Measurements from ENCODE around the gene TGDS. TPM values are rescaled to one million over a fixed set of nuclear protein-coding genes. Genes with fewer than 3 reads are reported as not detected.

TGDS gene
- total and polyA plus RNA-seq, 2 of the 8 experiments (the other 6 are each of a cell fraction or from before 2014, with no cell fraction given), result 11.6 to 11.8 TPM

GRCh38 chr13:94613051-94613450, 17.1 kb upstream of the TGDS start:
- H2BK12ac ChIP-seq (ENCODE audit: low read depth, low read length), result no peak overlapping the region
- H3K23ac ChIP-seq (ENCODE audit: insufficient read length), result no peak overlapping the region
- no peak overlapping the region for H2AK5ac ChIP-seq (ENCODE audit: low read depth, low read length)
- H4K20me1 ChIP-seq (replicated peaks in 1 of 2; ENCODE audit: control insufficient read depth in 1 of 2, insufficient read depth in 2 of 2, low read length in 2 of 2), result peaks cover 0 to 2% of the 10 kb centered on the region in 2 experiments
- DNase-seq (ENCODE audit: low read depth in 1 of 2, low spot score in 2 of 2) (no peak), FAIRE-seq (no peak)
- no peak overlapping the region for H2AFZ ChIP-seq (ENCODE audit: low read length)
- H3K9ac ChIP-seq (replicated peaks in 1 of 4; ENCODE audit: extremely low read depth in 1 of 4, low read depth in 3 of 4, low read length in 3 of 4), result no peak overlapping the region
- no peaks in the 10 kb centered on the region for H3K27me3 ChIP-seq (replicated peaks in 1 of 4; ENCODE audit: control insufficient read depth in 3 of 4, extremely low read depth in 1 of 4, insufficient read depth in 3 of 4, low read length in 3 of 4)
- ChIA-PET POLR2A (ENCODE audit: partially characterized antibody) (no interaction called here), CTCF (ENCODE audit: partially characterized antibody) (interaction anchor here (1.1 to 1.5 kb wide), 4 partner anchors 8 to 177 kb away, joined by 3 to 4 read pairs (median 3); no protein-coding TSS in a partner anchor)
- H4K91ac ChIP-seq (replicated peaks; ENCODE audit: insufficient read length, low read length), result no peak overlapping the region
- no peak overlapping the region for H4K5ac ChIP-seq (ENCODE audit: insufficient read length, low read depth, low read length)
- H3K36me3 ChIP-seq (ENCODE audit: control insufficient read depth in 2 of 4, insufficient read depth in 4 of 4, low read length in 3 of 4), result peaks cover 0 to 32% (median 5%) of the 10 kb centered on the region in 4 experiments; a peak in 3 of 8 replicates
- no peak overlapping the region for H3K27ac ChIP-seq (ENCODE audit: low read depth, low read length)
- no peak overlapping the region for H2BK20ac ChIP-seq (ENCODE audit: low read length)
- H3K4me1 ChIP-seq (replicated peaks in 1 of 4; ENCODE audit: control insufficient read depth in 3 of 4, insufficient read depth in 4 of 4, low read length in 3 of 4), result no peaks in the 10 kb centered on the region; a peak in 1 of 7 replicates
- no peak overlapping the region for H2BK120ac ChIP-seq (replicated peaks; ENCODE audit: low read depth, low read length)
- H3K14ac ChIP-seq (ENCODE audit: insufficient read length), result no peak overlapping the region
- no peaks in the 10 kb centered on the region for H3K9me3 ChIP-seq (ENCODE audit: insufficient read depth in 2 of 2, low read depth in 1 of 2, low read length in 1 of 2)
- no peak overlapping the region for H4K8ac ChIP-seq (ENCODE audit: extremely low read depth, insufficient read depth, low read length)
- H3K79me1 ChIP-seq (ENCODE audit: low read depth, low read length), result no peaks in the 10 kb centered on the region
- no peak overlapping the region for H3K4ac ChIP-seq (replicated peaks; ENCODE audit: insufficient read length, low read depth, low read length)
- no peak overlapping the region for H2BK15ac ChIP-seq (ENCODE audit: low read length)
- H3K79me2 ChIP-seq (ENCODE audit: control insufficient read depth in 1 of 2, insufficient read depth in 2 of 2, low read length in 2 of 2), result no peaks in the 10 kb centered on the region; a peak in 1 of 4 replicates
- no peak overlapping the region for H3K4me3 ChIP-seq (ENCODE audit: extremely low read depth in 1 of 4, insufficient read depth in 2 of 4, low read depth in 3 of 4, low read length in 4 of 4)
- H3K18ac ChIP-seq (ENCODE audit: extremely low read depth, low read length), result no peak overlapping the region
- H3K56ac ChIP-seq (replicated peaks; ENCODE audit: insufficient read length, low read depth, low read length), result no peak overlapping the region
- no peaks in the 10 kb centered on the region for H3K23me2 ChIP-seq (ENCODE audit: low read depth, low read length)
- H2BK5ac ChIP-seq (ENCODE audit: low read depth, low read length), result no peak overlapping the region
- no peak overlapping the region for H3K4me2 ChIP-seq (ENCODE audit: insufficient read depth in 1 of 2, low read depth in 2 of 2, low read length in 2 of 2)
- TF ChIP-seq TAF1 (IDR thresholded peaks at IDR 0.05; ENCODE audit: low read depth, low read length) (no peak), SIX5 (IDR thresholded peaks at IDR 0.05; ENCODE audit: low read depth, low read length) (no peak), JUND (IDR thresholded peaks at IDR 0.05; ENCODE audit: low read length) (no peak), CTCF (IDR thresholded peaks at IDR 0.05; ENCODE audit: control extremely low read depth in 1 of 3, insufficient read depth in 1 of 3, low read depth in 1 of 3, low read length in 3 of 3) (no peak), CHD1 (IDR thresholded peaks at IDR 0.05; ENCODE audit: low read depth, low read length) (no peak), SUZ12 (IDR thresholded peaks at IDR 0.05; ENCODE audit: low read length) (no peak), POU5F1 (IDR thresholded peaks at IDR 0.05; ENCODE audit: low read depth, low read length) (no peak), SP1 (IDR thresholded peaks at IDR 0.05; ENCODE audit: low read depth, low read length) (no peak), CHD2 (IDR thresholded peaks at IDR 0.05; ENCODE audit: low read length) (no peak), ASH2L (IDR thresholded peaks at IDR 0.05; ENCODE audit: low read length) (no peak), MAX (IDR thresholded peaks at IDR 0.05) (no peak), NRF1 (IDR thresholded peaks at IDR 0.05; ENCODE audit: low read depth, low read length) (no peak), MAFK (IDR thresholded peaks at IDR 0.05; ENCODE audit: low read depth, low read length) (no peak), YY1 (IDR thresholded peaks at IDR 0.05; ENCODE audit: low read depth, low read length) (no peak)

Data from H1 (cell line).